ENCODE data around the gene GDPD4.

Gene GDPD4

DNA sequence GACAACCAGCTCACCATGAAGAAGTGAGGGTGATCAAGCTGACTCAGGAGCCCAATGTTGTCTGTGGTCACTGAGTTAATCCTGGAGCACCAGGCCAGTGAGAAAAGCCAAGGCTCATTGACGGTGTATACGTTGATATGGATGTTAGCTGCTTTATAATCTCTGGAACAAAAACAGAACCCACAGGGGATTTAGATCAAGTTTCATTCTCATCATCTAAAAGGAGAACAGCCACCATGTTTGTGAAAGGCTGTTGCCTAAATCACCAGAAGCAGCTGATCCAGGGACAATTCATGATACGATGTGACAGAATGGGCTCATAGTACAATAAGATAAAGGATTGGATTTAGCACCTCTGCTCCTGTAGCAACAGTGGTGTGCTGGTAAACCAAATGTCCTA is 68.5 kb downstream of the GDPD4 start:
- DNase-seq (ENCODE audit: low read depth): no peak

DNA sequence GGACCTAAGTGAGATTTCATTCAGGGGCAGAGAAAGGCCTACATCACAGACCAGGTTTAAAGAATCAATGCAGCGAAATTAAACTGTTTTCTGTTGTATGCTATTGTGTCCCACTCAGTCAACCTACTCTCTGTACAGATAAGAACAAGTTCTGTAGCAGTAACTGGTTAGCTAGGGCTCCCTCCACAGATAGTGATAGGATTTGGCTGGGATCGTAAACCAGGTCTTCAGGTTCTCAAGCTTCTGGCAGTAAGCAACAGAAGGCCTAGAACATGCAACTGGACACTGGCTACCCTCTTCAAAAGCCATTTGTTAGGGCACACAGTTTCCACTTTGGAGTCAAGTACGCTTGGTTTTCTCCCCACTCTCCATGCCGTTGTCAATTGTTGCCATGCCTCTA is 69.2 kb downstream of the GDPD4 start:
- DNase-seq (ENCODE audit: low read depth): no peak

DNA sequence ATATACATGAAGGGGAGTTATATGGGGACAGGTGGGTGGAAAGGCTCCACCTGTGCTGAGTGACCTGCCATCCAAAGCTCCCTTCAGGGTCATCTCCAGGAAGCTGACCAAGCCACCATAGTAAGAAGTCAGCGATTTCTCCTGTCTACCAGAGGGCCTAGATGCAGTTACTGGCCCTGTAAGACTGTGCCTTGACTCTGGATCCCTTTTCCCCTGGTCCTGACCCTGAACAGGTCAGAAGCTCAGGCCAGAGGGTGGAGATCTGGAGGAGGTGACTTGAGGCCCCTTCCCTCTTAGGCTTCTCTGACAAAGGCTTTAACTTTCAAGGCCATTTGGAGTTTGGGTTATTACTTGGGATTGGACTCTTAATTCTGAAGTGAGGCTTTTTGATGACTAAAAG is 69.7 kb downstream of the GDPD4 start:
- no peak for DNase-seq (ENCODE audit: low read depth)

DNA sequence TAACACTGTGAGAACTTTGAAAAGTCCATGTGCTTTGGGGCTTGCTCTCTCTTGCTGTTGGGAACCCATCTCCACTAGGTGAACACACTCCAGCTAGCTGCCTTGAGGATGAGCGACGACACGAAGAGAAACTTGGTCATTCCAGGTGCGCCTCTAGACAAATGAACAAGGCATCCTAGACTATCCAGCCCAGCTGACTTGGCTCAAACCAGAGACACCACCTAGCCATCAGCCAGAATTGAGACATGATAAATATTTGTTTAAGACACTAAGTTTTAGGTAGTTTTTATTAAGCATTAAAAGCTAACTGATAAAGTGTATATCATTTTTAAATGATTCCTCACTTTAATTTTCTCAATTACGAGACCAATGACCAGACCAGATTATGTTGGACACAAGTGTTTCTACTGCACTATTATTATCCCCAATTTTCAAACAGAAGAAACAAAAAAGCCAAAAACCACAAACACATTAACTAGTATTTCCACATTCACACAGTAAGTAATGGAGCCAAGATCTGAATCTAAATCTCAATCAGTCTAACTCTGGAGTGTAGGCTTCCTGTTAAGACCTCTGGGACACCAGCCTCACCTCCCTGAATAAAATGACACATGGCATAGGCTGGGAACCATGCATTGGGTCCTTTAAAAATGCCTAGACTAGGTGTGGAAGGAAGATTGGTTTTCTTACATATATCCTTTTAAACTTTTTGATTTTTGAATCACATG is 70.4 kb downstream of the GDPD4 start:
- DNase-seq (ENCODE audit: low read depth): no peak

DNA sequence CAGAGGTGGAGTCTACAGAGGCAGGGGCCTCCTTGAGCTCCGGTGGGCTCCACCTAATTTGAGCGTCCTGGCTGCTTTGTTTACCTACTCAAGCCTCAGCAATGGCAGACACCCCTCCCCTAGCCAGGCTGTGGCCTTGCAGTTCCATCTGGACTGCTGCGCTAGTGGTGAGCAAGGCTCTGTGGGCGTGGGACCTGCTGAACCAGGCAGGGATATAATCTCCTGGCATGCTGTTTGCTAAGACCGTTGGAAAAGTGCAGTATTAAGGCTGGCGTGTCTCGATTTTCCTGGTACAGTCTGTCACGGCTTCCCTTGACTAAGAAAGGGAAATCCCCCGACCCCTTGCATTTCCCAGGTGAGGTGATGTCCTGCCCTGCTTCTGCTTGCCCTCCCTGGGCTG is 77.7 kb downstream of the GDPD4 start:
- no peak for DNase-seq (ENCODE audit: low read depth)

DNA sequence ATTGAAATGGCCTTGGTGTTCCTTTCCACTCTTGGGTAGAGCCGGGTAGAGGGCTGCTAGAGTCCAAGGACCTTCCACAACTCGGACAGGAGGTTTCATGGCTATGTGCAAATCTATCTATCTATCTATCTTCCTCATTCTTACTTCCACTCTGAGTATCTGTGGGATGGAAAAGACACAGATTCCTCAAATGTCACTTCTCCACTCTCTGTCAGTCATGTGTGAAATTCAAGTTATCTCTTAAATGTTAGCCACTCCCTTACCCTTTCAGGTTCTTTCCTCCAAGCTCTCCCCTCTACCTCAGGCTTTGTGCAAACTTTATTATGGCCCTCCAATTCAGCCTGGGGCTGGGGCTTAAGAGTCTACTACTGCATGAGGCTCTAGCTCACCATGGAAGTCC is 84.3 kb downstream of the GDPD4 start:
- DNase-seq (ENCODE audit: low read depth): no peak

DNA sequence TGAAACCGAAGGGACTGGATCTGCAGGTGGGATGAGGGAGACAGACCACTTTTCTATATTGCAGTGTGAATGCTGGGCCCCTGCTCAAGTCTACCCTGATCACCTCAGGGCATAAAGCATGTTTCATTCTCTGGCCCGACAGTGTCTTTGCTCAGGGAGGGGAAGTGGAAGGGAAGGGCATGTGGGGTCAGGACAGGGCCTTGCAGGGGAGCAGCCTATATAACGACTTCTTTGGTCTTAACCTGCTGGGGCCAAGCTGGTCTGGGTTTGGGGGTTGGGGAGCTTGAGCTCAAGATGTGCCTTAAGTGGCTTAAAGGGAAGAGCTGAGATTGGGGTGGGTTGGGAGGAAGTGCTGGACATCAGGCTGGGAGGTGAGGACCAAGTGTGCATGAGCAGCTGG is 86.4 kb downstream of the GDPD4 start:
- DNase-seq (ENCODE audit: low read depth): no peak

DNA sequence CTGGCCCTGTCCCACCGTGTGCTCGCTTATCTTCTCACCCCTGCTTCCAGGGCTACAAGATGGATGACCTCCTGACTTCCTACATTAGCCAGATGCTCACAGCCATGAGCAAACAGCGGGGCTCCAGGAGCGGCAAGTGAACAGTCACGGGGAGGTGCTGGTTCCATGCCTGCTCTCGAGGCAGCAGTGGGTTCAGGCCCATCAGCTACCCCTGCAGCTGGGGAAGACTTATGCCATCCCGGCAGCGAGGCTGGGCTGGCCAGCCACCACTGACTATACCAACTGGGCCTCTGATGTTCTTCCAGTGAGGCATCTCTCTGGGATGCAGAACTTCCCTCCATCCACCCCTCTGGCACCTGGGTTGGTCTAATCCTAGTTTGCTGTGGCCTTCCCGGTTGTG is 86.9 kb downstream of the GDPD4 start:
- no peak for DNase-seq (ENCODE audit: low read depth)

DNA sequence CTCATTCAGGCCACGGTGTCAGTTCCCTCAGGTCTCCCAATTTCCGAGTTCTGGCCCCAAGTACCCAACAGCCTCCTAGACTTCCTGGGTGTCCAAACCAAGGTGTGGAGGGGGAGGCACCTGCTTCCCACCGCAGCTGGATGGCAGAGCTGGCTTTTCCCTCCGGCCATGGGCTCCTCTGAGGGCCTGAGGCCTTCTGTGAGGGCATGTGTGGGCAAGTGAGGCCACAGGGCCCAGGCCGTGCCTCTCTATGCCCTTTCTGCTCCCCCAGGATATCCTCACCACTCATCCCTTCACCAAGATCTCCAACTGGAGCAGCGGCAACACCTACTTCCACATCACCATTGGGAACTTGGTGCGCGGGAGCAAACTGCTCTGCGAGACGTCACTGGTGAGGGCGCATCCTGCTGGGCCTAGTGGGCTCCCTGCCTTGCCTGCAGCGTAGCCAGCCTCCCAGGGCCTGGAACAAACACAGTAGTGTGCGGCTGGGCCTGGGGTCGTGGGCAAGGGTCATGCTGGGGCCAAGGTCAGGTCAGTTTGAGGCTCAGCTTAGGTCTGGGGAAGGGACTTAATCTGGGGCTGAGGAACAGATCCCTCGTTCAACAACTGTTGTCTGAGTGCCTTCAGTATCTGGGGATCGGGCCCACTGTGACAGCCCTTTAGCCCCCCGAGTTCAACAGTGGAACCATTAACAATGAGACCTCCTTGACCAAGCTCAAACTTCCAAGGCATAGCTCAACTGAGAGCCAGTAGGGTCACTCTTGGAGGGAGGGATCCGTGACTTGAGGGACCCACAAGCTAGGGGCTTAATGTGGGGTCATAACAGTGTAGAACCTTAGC is 87.7 kb downstream of the GDPD4 start:
- no peak for DNase-seq (ENCODE audit: low read depth)

DNA sequence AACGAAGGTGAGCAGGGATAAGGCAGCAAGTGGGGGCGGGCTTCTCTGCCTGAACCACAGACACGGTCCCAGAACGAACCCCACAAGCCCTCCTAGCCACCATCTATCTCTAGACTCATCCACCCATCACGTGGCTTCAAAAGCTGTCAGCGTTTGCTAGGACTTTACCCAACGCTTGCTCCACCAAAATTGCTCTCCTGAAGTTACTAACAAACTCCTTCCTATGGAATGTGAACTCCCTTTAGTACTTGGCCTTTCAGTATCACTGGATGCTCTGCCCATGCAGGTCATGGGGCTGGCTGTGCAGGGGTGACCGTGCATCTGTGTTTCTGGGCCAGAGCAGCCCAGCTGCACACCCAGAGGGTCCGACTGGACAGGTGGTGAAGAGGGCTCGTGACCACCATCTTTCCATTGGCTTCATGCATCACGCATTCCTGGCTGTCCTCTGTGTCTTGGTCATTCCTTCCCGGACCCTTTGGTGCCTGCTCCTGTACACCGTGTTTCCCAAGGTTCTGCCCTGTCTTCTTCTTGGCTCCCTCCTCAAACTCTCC is 88.4 kb downstream of the GDPD4 start:
- no peak for DNase-seq (ENCODE audit: low read depth)

DNA sequence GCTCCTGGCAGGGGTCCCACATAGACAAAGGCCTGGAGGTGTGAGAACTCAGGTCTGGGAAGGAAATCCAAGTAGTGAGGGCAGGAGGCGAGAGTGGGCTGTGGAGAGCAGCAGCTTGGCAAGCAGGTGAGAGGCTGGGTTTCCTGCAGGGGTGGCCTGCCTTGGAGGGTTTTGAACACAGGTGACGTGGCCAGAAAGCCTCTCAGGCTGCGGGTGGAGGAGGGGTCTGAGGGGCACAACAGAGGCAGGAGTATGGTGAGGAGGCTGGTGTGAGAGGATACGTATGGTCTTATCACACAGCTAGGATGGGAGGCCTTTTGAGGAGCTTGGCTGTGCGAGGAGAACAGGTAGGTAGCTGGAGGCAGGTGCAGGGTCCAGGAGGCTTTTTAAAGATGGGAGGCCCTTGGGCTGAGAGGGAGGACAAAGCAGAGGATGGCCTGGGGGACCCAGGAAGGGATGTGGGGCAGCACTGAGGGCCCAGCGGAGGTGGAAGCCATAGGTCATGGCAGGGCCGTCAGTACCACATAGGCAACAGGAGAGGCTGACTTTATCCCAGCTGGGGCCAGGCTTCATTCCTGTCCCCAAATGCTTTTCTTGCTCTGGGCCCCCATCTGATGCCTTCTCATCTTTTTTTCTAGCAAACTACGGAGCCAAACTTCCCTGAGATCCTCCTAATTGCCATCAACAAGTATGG is 89.0 kb downstream of the GDPD4 start:
- DNase-seq (ENCODE audit: low read depth): no peak

DNA sequence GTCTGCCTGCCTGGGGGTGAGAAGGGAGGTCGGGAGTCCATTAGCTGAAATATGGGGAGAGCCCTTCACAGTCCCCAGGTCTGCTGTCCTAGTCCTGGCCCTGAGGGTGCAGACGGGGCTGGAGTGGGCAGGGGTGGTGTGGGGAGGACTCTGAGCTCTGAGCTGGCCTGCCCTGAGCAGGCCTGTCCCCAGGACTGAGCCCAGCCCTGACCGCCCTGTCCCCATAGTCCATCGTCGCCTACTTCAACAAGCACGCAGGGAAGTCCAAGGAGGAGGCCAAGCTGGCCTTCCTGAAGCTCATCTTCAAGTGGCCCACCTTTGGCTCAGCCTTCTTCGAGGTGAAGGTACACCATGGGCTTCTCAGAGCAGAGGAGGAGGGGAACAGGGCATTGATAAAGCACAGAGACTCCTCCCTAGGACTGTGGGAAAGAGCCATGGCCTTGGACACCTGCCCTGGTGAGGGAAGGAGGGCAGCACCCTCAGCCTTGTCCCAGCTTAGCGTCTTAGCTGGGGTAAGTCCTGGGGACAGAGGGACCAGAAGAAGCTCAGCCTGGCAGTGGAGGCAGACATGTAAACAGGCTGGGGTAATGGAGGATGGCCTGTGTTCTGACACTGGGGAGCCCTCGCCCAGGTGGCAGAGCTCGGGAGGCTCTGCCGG is 89.8 kb downstream of the GDPD4 start:
- no peak for DNase-seq (ENCODE audit: low read depth)

DNA sequence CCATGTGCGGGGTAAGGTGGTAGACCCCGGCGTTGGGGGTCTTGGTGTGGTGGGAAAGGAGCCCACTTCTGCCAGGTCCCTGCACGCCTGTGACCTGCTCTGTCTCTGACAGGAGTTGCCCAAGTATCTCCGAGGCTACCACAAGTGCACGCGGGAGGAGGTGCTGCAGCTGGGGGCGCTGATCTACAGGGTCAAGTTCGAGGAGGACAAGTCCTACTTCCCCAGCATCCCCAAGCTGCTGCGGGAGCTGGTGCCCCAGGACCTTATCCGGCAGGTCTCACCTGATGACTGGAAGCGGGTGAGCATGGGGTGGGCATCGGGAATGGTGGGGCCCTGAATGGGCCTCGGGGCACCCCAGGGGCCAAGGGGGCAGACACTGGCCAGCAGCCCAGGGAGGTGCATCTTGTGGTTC is 90.4 kb downstream of the GDPD4 start:
- no peak for DNase-seq (ENCODE audit: low read depth)

DNA sequence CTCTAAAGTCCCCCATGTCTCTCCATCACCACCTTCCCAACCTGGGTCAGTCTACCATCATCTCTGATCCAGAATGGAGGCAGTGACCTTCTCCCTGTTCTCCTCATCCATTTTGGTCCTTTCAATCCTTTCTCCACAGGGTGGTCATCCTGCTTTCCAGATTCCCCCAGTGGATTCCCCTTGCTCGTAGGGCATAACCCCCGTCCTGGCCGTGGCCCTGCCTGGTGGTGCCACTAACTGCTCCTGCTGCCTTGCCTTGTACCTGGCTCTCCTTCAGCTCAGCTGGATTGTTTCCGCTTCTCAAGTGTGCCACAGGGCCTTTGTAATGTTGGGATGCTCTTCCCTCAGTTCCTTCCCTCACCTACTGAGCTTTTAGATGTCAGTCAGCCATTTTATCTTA is 91.8 kb downstream of the GDPD4 start:
- no peak for DNase-seq (ENCODE audit: low read depth)

DNA sequence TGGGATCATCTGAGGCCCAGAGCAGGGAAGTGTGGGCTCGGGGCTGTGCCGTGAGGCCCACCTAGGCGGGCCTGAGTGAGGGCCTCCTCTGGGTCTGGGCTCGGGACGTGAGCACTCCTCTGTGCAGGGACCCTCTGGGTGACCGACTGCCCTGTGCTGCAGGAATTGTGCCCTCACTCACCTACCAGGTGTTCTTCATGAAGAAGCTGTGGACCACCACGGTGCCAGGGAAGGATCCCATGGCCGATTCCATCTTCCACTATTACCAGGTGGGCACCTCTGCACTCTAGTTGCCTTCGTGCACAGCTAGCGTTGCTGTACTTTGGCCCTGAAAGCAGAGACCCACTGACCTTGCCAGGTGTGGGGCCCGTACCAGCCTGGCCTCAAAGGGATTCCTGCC is 93.0 kb downstream of the GDPD4 start:
- DNase-seq (ENCODE audit: low read depth): no peak

DNA sequence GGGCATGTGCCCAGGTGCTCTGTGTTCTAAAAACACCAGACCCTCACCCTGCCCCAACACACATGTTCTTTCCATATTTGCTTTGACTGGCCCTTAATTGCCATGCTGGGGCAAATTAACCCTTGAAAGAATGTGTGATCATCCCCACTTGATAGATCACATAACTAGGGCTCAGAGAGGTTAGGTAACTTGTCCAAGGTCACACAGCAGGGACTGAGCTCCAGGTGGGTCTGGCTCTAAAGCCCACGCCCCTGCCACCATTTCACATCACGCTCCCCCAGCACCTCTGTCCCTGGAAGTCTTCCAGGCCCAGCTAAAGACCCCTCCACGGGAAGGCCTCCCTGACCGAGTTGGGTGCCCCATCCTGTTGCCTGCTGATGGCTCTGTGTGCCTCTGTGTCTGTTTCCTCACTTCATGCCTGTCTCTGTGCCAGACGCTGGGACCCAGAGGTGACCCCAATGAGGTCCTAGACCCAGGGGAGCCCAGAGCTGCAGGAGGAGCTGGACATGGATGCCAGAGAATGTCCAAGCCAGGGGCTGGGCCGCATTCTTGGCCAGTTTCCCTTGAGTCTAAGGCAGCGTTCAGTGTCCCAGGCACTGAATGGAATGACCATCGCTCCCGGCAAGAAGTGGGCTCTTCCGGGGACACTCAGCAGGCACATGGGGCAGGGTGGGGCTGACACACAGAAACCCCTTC is 93.7 kb downstream of the GDPD4 start:
- no peak for DNase-seq (ENCODE audit: low read depth)

DNA sequence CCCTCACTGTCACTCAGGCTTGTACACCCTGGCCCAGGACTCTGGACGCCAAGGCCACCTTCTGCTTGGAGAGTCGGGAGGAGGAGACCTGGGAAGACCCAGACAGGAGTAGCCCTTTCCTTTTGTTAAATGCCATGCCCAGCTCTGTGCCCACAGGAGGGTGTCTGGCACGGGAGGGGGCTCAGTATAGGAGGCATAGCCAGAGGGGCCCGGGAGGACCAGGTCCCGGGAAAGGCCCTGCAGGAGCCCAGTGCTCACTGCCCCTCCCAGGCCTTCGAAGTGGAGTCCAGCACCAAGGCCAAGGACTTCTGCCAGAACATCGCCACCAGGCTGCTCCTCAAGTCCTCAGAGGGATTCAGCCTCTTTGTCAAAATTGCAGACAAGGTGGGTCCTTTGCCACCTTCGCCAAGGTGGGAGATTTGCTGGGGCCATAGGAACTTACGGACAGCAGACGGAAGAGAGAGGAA is 94.4 kb downstream of the GDPD4 start:
- no peak for DNase-seq (ENCODE audit: low read depth)

DNA sequence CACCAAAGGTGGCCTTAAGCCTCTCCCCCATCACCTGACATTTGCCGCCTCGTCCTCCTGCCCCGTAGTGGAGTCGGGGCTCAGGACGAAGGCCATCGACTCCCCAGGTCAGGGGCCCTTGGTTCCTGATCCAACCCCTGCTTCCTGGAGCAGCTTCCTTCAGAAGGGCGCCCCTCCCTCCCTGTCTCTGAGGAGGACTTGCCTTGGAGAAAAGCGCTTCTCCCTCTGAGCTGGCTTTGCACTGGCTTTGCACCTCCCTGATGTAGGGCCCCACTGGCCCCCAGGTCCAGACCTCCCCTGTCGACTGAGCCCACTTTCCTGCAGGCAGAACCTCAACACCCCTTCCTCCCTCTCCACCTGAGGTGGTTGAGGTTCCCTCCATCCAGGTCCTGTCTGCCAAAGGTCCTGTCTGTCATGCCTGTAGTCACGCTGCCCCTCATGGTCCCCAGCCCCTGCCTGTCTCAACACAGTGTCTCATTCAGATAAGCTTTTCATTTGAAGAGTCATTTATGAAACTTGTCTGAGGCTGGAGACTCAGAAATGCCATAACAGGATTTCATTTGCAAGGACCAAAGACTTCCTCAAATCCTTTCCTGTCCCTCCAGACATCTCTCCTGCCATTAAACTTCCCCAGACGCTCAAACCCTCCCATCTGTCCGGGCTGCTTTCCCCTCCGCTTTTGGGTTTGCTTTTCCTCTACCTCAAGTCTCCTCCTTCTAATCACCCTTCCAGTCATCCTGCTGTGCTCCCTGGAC is 95.0 kb downstream of the GDPD4 start:
- no peak for DNase-seq (ENCODE audit: low read depth)

DNA sequence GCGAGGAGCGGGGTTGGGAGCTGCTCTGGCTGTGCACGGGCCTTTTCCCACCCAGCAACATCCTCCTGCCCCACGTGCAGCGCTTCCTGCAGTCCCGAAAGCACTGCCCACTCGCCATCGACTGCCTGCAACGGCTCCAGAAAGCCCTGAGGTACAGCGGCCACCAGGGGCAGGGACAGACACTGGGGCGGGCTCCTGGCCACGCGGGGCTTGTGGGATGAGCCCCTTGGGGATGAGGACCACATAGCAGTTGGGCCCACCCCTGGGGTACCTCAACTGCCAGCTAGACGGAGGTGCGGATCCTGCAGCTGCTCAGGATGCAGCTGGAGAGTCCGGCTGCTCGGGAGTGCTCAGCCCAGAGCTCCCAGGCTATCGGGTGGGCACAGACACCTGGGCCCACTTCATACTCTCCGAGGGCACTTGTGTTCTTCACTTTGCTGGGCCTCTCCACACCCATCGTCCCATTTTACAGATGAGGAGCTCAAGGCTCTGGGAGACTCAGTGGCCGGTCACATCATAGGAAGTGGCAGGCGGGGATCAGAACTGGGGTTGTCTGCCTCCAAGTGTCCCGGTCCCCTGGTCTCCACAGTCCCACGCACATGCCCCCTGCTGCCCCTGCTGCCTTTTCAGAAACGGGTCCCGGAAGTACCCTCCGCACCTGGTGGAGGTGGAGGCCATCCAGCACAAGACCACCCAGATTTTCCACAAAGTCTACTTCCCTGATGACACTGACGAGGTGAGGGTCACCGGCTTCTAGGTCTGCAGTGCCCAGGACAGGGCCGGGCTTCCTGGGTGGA is 95.8 kb downstream of the GDPD4 start:
- DNase-seq (ENCODE audit: low read depth): no peak
